IPS-NIHi11 (cell line): Measurements from ENCODE around the gene KCNAB1.

ENCODE experiments used
- DNase-seq: peaks from one replicate; pipeline ENCODE4 v3.0.0; 2012; ENCODE audit warnings: mixed read lengths, low spot score

The KCNAB1 gene

DNA sequence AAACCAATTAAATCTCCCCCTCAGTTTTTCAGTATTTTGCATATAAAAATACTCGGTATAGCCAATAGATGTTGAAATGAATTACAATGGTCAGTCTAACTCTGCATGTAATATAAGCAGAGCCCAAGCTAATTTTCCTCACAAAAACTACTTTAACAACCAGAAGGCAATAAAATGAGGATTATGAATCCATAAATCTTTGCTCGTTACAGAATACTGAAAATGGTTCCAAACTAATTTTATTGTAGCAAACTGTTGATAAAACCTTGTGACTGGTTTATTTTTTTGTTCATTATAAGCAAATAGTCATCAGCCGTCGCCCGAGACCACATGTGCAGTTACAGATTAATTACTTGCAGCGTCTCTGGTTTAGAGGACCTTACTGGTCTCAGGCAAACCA is 251.3 kb downstream of the KCNAB1 start:
- no peak for DNase-seq

DNA sequence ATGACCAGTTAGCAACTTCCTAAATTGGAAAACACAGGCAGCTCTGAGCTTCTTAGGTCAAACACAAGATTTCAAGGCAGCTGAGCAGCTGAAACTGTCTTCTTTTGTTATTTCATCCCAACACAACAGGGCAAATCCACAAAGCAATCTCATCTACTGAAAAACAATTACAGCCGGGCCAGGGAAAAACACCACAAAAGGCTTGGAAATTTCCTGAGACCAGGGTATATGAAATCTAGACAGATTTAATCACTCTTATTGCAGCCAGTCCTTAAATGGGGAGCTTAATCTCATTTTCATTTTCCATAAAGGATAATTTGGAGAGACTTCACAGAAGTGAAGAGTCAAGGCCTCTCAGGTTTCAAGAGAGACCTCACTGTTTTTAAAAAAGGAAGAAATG is 252.7 kb downstream of the KCNAB1 start:
- DNase-seq, result no peak

DNA sequence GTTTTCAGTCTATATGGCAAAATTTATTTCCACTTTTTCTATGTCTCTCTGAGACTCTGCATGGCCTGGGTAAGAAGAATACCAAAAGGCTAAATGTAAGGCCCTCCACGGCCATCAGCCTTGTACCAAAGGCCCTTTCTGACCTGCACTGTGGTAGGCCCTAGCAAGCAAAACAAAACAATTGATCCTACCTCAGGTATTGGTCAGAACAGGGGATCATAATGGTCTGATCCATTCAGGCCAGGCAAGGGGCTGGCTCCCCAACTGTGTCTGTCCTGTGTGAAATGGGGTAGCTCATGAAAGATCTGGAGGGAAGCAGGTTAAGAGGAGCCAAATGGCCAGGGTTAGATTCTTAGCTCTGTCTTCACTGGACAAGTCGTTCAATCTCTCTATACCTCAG is 253.3 kb downstream of the KCNAB1 start:
- DNase-seq, result no peak

DNA sequence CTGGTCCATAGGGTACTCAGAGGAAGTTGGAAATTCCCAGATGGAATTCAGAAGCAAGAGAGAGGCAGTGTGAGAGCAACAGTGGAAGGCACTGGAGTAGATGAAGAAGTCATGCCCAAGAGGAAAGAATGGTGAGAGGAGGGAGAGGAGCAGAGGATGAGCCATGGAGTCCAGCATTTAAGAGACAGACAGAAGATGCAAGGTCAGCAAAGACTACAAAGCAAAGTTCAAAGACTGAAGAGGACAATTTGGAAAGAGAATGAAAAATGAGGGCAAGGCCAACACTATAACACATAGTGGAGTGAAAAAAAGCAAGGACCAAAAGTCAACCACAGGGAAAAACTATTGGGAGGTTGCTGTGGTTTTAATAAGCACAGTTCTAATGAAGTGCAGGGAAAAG is 255.8 kb downstream of the KCNAB1 start:
- DNase-seq, result no peak

DNA sequence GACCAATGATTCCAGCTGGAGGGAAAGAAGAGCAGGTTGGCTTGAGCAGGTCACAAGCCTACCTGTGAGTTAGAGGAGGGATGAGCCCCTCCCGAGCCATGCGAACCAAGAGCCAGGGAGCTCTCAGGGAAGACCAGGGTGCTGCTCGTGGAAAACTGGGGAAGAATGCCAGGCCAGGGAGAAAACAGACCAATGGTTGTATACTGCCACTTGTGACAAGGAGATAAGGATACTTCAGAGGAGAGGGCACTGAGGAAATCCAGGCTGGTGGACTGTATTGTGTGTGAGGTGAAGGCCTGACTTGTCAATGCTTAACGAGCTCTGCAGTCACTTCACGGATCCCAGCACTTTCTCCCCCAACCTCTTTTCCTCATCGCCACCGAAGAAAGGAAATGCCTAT is 256.9 kb downstream of the KCNAB1 start:
- DNase-seq, result no peak

DNA sequence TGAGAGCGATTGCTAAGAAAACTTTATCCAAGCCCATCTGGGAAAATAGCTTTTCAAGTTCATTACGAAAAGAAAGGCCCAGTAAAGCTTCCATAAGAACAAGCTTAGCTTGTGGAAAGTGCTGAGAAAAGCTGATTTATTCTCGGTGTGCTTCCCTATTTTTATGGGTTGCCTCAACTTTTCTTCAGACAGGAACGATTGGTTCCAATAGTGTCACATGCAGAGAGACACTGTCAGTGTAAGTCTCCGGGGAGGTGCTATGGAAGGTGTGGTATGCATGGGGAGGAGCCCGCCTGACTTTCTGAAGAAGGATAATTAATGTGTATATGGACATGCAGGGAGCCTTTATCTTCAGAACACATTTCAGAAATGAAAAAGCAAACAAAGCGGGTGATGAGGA is 257.3 kb downstream of the KCNAB1 start:
- DNase-seq, result no peak

DNA sequence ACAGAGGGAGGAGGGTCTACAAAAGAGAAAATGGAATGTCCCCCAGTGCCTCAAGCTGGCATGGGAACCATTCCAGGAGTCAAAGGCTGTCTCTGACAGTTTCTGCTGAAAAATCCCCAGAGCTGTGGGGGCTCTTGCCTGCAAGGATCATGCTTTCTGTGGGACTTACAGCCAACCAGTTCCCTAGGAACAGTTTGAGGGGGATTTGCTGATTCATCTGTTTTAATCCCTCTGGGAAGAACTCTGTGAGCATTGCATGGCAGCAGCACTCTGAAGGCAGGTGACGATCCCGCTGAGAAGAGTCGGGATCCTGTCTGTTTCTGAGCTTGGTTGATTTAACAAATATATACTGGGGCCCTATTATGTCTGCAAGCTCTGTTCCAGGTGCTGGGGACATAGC is 258.5 kb downstream of the KCNAB1 start:
- DNase-seq, result no peak

DNA sequence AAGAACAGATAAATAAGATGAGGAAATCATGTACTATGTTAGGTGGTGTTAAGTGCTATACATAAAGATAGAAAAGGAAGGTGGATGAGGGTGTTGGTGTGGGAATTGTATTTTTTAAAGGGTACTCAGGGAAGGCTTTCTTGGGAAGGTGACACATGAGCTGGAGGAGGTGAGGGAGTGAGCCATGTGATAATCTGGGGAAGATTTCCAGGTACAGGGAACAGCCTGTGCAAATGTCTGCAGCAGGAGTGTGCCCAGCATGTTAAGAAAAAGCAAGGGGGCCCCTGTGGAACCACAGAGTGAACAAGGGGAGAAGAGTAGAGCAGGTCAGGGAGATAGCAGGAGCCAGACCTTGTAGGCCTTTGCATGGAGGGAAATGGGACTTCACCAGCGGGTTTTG is 258.9 kb downstream of the KCNAB1 start:
- no peak for DNase-seq

DNA sequence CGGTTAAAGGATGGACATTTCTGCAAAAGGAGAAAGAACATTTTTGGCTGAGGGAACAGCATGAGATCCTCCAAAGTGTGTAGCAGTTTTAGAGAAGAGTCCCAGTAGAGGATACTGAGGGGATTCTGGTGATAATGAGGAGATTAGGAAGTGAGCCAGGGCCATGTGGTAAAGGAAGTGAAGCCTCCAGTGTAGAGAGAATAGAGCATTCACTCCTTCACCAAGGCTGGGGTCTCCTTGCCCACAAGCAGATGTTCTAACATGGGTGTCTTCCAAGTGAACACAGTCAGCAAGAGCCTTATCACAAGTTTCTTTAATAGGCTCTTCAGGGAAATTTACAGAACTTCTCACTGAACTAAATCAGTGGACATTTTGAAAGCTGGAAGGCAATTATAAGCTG is 260.9 kb downstream of the KCNAB1 start:
- DNase-seq, result no peak

DNA sequence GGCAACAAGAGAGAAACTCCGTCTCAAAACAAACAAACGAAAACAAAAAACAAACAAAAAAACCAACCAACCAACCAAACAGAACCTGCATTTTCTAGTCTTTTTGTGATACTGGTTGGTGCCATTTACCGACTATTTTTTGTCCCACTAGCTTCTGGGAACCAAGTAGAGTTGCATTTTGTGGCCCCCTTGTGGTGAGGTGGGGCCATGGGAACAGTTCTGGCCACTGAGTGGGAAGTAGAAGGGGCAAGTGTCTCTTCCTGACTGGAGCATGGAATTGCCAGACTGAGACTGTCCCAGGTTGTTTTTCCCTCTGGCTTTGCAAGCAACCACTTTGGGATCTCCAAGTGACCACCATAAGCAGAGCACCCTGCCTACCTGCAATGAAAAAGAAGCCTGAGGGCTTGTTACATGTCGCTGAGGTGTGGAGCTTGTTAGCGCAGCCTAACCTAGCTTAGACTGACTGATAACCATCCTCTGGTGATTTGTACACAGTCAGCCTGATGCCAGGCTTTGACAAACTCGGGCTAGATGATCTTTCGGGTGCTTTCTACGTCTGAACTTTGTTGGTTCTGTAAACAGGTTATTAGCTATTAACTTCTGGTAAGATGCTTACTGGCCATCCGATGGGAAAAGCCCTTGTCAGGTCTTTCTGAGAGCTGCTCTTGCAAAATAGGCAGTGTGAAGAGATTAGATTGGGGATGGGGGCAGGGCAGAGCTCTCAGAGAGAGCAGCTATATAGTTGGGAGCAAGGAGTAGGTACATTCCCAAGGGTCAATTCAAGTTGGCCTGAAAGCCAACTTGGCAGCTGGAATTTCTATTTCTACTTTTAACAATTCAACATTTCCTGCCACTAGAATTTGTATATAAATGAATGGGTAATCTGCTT is 262.3 kb downstream of the KCNAB1 start:
- DNase-seq, result peak; percentile 61

DNA sequence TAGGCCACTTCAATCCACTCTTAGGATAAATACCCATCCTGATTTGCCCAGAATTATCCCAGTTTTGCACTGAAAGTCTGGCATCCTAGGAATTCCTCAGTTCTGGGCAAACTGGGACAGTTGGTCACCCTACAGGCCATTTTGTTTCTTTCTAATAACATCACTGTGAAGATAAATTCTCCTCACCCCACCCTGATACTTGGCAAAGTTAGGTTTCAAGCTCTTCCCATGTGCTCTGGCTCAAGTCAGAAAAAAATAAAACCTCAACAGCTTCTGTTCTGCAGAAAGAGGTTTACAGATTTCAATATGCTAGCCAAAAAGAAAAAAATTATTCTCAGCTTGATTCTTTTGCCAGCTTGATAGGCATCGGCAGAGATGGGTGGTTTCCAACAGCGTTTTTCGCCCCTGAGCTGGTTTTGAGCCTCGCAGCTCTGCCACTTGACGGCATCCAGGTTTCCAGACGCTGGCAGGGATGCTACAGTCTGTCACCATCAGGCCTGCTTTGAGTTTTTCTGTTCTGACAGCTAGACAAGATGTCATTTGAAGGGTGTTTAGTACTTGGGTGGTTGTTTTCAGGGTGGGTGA is 263.2 kb downstream of the KCNAB1 start:
- DNase-seq, result no peak

DNA sequence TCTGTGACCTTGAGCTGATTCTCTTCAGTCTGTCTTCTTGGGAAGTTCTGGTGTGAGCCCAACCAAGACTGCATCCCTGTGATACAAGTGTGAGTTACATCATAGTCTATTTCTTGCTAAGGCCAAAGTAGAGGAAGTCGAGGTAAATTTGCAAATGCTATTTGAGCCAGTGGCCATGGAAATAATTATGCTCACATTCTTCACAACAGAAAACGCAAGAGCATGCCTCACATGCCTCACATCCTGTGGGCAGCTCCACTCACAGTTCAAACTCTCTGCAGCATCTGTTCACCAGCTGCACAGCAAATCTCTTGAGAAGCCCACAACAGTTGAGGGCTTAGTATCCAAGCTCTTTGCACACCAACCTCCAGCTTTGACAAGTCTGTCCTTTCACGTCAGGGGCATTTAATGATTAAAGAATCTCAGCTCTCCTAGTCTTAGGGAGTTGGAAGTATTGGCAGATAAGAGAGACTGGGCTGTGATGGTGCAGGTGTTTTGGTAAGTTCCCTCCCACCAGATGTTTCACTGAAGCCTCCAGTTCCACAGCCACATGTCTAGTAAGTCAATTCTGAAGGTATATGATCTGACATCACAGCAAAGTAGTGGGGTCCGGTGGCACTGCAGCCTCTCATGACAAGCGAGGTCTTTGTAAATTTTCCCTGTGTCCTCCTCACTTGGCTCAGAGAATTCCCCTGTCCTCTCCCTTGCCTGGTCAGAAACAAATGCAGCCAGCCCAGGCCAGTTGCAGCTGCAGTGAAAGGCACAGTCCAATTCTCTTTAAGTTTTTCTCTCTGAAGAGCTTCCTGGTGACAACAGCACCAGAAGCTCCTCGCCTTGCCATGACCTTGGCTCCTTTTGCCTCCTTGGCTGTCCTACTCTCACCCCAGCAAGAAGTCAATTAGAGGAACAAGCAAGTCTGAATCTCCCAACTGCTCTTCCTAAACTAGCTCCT is 268.4 kb downstream of the KCNAB1 start:
- DNase-seq, result no peak

DNA sequence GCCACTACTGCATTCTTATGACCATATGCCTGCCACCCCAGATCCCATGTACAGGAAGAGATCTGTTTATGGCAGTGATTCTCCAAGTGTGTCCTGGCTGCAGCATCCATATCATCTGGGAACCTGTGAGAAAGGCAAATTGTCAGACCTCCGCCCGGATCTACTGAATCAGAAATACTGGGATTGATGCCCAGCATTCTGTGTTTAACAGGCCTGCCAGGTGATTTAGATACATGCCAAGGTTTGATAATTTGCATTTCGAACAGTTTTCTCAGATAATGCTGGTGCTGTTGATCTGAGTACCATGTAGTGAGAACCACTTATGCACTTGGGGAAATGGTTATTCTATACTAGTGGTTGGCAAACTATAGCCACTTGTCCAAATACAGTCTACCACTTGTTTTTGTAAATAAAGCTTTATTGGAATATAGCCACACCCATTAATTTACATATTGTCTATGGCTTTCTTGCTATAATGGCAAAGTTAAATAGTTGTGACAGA is 269.1 kb downstream of the KCNAB1 start:
- DNase-seq, result no peak

DNA sequence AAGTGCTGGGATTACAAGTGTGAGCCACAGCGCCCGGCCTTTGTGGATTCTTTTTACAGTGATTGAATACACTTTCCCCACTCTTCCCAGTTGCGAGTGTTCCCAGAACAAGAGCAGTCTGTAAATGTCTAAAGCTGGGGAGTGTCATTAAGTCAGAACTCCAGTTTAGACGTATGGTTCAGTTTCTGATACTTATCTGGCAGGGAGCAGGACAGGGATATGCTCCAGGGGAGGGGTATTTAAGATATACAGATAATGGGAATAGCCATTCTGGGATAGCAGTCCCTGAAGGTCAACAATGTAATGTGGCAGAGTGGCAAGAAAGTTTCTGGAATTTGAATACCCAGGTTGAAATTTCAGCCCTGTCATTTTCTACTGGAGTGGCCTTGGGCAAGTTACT is 270.5 kb downstream of the KCNAB1 start:
- DNase-seq, result no peak

DNA sequence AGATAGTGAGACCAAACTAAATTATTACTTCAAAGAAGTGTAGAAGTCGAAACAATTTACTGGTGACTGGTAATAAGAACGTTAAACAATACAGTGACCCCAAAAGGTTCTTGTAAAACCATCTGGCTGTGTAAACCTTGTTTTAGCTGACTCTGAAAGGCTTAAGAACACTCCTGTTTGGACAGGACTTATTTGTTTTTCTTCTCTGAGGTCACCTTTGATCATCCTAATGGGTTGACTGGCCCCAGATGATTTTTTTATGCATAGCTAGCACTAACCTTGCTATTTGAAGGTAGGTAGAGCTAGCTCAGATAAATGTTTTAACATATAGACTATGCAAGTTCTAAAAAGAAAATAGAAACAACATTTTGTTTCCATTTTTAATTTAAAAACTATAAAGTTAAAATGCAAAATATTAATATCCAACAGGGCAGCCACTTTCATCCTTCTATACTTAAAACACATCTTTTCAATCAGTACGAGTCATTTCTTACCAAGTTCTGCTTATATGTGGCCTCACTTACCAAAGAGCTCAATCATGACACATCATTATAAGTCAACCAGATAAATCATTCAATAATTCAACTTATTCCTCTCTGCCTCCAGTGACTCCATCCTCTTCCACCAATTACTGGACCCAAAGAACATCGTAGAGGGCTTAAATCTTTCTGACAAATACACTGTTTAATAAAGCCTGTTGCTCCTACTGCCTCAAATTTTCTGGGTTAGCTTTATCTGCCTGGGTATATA is 275.8 kb downstream of the KCNAB1 start:
- DNase-seq, result no peak

DNA sequence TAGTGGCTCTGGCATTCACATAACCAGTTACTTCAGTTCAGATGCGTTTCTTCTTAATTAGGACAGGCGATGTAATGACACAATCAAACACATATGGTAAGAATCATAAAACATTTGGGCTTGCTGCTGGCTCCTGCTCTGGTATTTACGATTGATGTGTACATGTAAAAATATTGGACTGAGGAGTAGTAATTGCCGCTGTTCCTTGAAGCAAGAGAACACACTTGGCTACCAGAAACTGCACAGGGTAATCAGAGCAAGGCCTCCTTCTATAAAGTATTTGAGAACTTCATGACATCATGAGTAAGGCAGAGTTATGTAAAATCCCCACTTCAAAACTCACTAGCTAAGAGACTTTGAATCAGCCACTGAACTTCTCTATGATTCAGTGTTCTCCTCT is 276.5 kb downstream of the KCNAB1 start:
- no peak for DNase-seq

DNA sequence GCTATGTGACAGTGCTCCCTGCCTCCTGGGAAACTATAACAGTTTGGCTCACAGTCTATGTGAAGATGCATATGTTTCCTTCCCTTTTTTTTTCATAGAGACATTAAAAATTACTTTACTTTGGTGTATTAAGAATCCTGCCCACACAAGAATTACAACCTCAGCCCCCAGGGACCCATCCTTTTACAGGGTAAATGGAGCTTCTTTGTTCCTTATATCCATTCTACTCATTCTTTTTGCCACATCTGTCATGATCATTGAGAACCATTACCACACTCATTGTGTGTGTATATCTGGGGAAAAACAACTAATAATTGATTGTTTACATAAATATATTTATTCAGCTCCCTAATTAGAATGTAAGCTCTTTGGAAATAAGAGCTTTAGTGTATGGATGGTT is 277.2 kb downstream of the KCNAB1 start:
- DNase-seq, result no peak

DNA sequence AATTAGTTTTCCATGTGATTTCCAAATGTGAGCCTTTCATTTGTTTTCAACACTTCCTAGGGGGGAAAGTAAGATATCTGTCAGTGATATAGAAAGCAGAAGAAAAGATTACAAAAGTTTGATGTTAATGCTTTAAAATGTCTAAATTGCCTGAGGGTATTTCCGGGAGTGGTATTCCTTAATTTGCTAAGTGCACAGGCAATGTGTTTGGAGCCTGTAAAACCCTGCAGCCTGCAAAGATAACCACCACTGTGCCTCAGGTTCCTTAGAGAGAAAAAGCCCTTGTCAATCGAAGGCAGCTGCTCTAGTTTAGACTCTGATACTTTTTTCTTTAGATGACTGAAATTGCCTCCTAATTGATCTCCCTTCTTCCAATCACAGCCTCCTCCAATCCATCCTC is 279.7 kb downstream of the KCNAB1 start:
- DNase-seq, result no peak

DNA sequence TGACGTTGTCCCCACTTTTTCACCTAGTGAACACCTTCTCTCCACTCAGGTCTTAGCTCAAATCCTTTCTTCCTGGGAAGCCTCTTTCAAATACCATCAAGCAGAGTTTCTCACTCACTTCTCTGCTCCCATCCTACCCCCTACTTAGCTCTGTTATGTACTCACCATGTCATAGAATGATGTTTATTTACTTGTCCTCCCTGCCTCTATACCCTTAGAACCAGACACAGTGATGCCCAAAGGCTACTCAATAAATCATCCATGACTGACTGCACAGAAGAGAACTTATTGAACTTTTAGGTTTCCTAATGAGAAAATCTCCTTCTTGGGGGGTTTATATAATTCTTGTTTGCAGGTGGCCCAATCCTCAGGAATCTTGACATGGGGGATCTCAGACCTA is 280.4 kb downstream of the KCNAB1 start:
- DNase-seq, result no peak

DNA sequence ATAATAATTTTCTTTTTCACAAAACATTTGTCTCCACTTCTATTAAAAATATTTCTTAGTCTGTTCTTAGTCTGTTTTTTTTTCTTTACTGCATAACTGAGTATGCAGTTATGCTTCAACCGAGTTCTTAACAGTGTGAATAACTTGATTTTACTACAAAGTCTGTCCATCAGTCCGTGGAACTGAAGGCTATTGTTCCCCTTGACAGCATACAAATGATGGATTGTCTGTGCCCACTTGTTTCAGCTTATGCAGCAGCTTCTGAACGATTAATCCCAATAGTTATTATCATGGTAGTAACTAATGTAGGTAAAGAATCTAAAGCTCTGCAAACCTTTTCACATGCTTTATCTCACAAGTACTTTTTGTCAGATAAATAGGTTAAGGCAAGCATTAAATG is 283.8 kb downstream of the KCNAB1 start:
- no peak for DNase-seq

DNA sequence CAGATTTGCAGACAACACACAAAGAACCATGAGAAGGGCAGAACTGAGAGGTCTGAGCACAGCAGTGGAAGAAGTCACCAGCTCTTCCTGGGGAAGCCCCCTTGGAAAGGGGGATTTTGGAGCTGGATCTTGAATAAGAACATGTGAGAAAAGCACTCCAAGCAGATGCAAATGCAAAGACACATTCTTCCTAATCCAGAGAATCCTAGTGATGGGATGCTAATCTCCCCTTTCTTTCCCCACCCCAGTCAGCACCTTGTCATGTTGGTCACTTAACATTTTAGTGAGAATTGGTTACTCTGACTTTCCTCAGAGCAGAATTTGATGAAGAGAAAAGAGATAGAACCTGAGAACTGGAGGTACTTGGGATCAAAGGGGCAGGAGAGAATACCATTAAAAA is 286.0 kb downstream of the KCNAB1 start:
- DNase-seq, result peak; percentile 15
